ENCODE measurements around the gene AGAP3. TPM values are rescaled to one million over a fixed set of nuclear protein-coding genes. Genes with fewer than 3 reads are reported as not detected.

Gene AGAP3
- total RNA-seq, 1 experiment from 2014 or later, result 115 TPM

DNA sequence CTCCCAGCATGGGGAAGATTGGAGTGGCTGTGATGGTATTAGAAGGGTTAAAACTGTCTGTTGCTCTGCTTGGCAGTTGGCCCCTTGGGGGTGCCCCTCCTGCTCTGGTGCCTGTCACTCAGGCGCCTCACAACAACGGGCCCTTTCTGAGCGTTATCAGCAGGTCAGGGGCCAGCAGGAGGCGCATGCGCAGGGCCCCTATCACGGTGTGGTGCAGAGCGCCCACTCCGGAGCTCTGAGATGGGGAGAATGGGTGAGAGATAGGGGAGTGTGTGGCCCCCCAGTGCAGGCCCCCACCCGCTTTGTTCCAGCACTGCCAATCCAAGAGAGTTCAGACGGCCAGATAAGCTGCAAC, 56.4 kb downstream of the AGAP3 start:
- POLR2A ChIA-PET (ENCODE audit: low non-redundant PET), result no interaction called here
- CTCF ChIA-PET, result no interaction called here
- BruUV-seq (replicated peaks), result no TSS peak
- intact Hi-C loops (cut with micrococcal nuclease; ENCODE audit: unreplicated experiment), result no loop called here
- no peak for DNase-seq (ENCODE audit: low spot score)
- no peak overlapping the region for H3K4me3 ChIP-seq (ENCODE audit: low read depth, low read length, poor library complexity, severe bottlenecking)
- H3K9me3 ChIP-seq (ENCODE audit: low read depth, low read length, poor library complexity, severe bottlenecking), result no peaks in the 10 kb centered on the region
- no peaks in the 10 kb centered on the region for H3K27me3 ChIP-seq (replicated peaks; ENCODE audit: insufficient read depth, low read depth, low read length, poor library complexity)
- TF ChIP-seq, protein P1, sequence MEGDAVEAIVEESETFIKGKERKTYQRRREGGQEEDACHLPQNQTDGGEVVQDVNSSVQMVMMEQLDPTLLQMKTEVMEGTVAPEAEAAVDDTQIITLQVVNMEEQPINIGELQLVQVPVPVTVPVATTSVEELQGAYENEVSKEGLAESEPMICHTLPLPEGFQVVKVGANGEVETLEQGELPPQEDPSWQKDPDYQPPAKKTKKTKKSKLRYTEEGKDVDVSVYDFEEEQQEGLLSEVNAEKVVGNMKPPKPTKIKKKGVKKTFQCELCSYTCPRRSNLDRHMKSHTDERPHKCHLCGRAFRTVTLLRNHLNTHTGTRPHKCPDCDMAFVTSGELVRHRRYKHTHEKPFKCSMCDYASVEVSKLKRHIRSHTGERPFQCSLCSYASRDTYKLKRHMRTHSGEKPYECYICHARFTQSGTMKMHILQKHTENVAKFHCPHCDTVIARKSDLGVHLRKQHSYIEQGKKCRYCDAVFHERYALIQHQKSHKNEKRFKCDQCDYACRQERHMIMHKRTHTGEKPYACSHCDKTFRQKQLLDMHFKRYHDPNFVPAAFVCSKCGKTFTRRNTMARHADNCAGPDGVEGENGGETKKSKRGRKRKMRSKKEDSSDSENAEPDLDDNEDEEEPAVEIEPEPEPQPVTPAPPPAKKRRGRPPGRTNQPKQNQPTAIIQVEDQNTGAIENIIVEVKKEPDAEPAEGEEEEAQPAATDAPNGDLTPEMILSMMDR (conservative IDR thresholded peaks at IDR 0.05; ENCODE audit: low read depth, low read length), result no peak
- TF ChIP-seq EZH2 (IDR thresholded peaks at IDR 0.05; ENCODE audit: borderline replicate concordance, low read depth, low read length, poor library complexity, severe bottlenecking), result no peak
- no peaks in the 10 kb centered on the region for H3K4me1 ChIP-seq (ENCODE audit: insufficient read depth, low read length, poor library complexity, severe bottlenecking)
- no peak overlapping the region for H3K27ac ChIP-seq (ENCODE audit: low read depth, low read length, poor library complexity, severe bottlenecking)
- H3K36me3 ChIP-seq (ENCODE audit: insufficient read depth, low read length, poor library complexity, severe bottlenecking), result peaks cover 24% of the 10 kb centered on the region

DNA sequence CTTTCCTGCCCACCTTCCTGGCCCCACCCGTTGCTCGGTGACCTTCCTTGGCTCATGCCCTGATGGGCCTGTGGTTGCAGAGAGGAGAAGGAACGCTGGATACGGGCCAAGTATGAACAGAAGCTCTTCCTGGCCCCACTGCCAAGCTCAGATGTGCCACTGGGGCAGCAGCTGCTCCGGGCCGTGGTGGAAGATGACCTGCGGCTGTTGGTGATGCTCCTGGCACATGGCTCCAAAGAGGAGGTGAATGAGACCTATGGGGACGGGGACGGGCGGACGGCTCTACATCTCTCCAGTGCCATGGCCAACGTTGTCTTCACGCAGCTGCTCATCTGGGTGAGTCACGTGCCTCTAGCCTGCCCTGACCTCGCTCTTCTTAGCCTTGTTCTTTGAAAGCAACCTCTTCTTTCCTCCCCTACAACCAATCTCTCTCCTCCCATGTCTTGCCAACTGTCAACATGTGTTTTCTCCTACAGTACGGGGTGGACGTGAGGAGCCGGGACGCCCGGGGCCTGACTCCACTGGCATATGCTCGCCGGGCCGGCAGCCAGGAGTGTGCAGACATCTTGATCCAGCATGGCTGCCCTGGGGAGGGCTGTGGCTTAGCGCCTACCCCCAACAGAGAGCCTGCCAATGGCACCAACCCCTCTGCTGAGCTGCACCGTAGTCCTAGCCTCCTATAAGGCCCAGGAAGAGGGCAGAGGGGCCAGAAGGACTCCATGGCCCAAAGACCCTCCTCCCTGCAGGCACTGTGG, 57.2 kb downstream of the AGAP3 start:
- H3K4me3 ChIP-seq (ENCODE audit: low read depth, low read length, poor library complexity, severe bottlenecking), result no peak overlapping the region
- ChIA-PET POLR2A (ENCODE audit: low non-redundant PET) (no interaction called here), CTCF (no interaction called here)
- intact Hi-C loops (cut with micrococcal nuclease; ENCODE audit: unreplicated experiment), result no loop called here
- H3K36me3 ChIP-seq (ENCODE audit: insufficient read depth, low read length, poor library complexity, severe bottlenecking), result peaks cover 24% of the 10 kb centered on the region
- BruUV-seq (replicated peaks), result no TSS peak
- no peak for TF ChIP-seq EZH2 (IDR thresholded peaks at IDR 0.05; ENCODE audit: borderline replicate concordance, low read depth, low read length, poor library complexity, severe bottlenecking)
- TF ChIP-seq, protein P1 (conservative IDR thresholded peaks at IDR 0.05; ENCODE audit: low read depth, low read length), result no peak
- DNase-seq (ENCODE audit: low spot score), result no peak
- H3K27ac ChIP-seq (ENCODE audit: low read depth, low read length, poor library complexity, severe bottlenecking), result no peak overlapping the region
- H3K4me1 ChIP-seq (ENCODE audit: insufficient read depth, low read length, poor library complexity, severe bottlenecking), result no peaks in the 10 kb centered on the region
- H3K27me3 ChIP-seq (replicated peaks; ENCODE audit: insufficient read depth, low read depth, low read length, poor library complexity), result no peaks in the 10 kb centered on the region
- H3K9me3 ChIP-seq (ENCODE audit: low read depth, low read length, poor library complexity, severe bottlenecking), result no peaks in the 10 kb centered on the region

DNA sequence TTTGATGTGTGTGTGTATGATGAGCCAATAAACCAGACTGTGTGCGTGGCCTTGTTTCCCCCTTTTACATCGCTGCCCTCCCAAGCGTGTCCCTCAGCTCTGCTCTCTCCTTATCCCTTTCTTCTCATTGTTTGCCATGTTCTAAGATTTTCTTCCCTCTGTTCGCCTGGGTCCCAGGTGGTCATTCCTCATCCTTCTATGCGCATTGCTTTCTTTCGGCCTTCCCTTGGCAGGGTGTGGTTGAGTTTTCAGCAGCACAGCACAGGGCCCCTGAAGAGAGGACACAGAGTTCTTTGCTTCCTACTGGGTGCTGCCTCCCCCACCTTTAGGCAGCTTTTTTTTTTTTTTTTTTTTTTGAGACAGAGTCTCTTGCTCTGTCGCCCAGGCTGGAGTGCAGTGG, 58.1 kb downstream of the AGAP3 start:
- BruUV-seq (replicated peaks), result no TSS peak
- Histone ChIP-seq H3K4me1 (ENCODE audit: insufficient read depth, low read length, poor library complexity, severe bottlenecking) (no peaks in the 10 kb centered on the region), H3K27me3 (replicated peaks; ENCODE audit: insufficient read depth, low read depth, low read length, poor library complexity) (no peaks in the 10 kb centered on the region), H3K4me3 (ENCODE audit: low read depth, low read length, poor library complexity, severe bottlenecking) (no peak overlapping the region), H3K27ac (ENCODE audit: low read depth, low read length, poor library complexity, severe bottlenecking) (no peak overlapping the region), H3K36me3 (ENCODE audit: insufficient read depth, low read length, poor library complexity, severe bottlenecking) (peaks cover 24% of the 10 kb centered on the region), H3K9me3 (ENCODE audit: low read depth, low read length, poor library complexity, severe bottlenecking) (no peaks in the 10 kb centered on the region)
- POLR2A ChIA-PET (ENCODE audit: low non-redundant PET), result no interaction called here
- TF ChIP-seq, protein P1 (conservative IDR thresholded peaks at IDR 0.05; ENCODE audit: low read depth, low read length), result no peak
- no peak for TF ChIP-seq EZH2 (IDR thresholded peaks at IDR 0.05; ENCODE audit: borderline replicate concordance, low read depth, low read length, poor library complexity, severe bottlenecking)
- no peak for DNase-seq (ENCODE audit: low spot score)
- CTCF ChIA-PET, result no interaction called here
- intact Hi-C loops (cut with micrococcal nuclease; ENCODE audit: unreplicated experiment), result no loop called here
